B cell (primary cell): Measurements from ENCODE around the gene HTT.

ENCODE experiments used
- EZH2 ChIP-seq: IDR thresholded peaks from 2 replicates; pipeline ENCODE4 v1.6.1; 2012; ENCODE audit warnings: borderline replicate concordance, low read depth, mild to moderate bottlenecking, moderate library complexity, low read length; ENCODE audit not compliant: insufficient read depth, poor library complexity, severe bottlenecking
- TF ChIP-seq, protein P1 (sequence below): fragments of 200-600 bp; IDR thresholded peaks from one replicate; pipeline ENCODE4 v1.8.0; 2022; ENCODE audit warnings: antibody characterized with exemption, mild to moderate bottlenecking

DNA sequence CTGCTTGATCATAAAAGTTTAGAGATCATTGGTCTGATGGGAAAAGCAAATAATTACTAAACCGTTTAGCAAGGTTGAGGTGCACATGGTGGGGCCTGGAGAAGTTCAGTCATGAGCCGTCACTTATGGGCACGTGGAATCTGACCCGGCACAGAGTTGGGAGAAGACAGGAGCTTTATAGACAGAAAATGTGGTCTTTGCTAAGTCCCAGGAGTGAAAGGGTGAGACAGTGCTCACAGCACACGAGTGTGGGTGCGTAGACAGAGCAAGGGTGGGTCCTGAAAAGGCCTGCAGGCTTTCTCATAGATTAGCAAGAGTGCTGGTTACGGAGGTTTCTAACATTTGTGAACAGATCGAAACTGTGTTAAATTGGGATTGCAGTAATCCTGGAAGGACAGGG lies 43.8 kb downstream of the HTT start:
- TF ChIP-seq, protein P1, sequence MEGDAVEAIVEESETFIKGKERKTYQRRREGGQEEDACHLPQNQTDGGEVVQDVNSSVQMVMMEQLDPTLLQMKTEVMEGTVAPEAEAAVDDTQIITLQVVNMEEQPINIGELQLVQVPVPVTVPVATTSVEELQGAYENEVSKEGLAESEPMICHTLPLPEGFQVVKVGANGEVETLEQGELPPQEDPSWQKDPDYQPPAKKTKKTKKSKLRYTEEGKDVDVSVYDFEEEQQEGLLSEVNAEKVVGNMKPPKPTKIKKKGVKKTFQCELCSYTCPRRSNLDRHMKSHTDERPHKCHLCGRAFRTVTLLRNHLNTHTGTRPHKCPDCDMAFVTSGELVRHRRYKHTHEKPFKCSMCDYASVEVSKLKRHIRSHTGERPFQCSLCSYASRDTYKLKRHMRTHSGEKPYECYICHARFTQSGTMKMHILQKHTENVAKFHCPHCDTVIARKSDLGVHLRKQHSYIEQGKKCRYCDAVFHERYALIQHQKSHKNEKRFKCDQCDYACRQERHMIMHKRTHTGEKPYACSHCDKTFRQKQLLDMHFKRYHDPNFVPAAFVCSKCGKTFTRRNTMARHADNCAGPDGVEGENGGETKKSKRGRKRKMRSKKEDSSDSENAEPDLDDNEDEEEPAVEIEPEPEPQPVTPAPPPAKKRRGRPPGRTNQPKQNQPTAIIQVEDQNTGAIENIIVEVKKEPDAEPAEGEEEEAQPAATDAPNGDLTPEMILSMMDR = no peak
- no peak for TF ChIP-seq EZH2
